ENCODE measurements around the gene ABCA2.

ABCA2 gene

DNA sequence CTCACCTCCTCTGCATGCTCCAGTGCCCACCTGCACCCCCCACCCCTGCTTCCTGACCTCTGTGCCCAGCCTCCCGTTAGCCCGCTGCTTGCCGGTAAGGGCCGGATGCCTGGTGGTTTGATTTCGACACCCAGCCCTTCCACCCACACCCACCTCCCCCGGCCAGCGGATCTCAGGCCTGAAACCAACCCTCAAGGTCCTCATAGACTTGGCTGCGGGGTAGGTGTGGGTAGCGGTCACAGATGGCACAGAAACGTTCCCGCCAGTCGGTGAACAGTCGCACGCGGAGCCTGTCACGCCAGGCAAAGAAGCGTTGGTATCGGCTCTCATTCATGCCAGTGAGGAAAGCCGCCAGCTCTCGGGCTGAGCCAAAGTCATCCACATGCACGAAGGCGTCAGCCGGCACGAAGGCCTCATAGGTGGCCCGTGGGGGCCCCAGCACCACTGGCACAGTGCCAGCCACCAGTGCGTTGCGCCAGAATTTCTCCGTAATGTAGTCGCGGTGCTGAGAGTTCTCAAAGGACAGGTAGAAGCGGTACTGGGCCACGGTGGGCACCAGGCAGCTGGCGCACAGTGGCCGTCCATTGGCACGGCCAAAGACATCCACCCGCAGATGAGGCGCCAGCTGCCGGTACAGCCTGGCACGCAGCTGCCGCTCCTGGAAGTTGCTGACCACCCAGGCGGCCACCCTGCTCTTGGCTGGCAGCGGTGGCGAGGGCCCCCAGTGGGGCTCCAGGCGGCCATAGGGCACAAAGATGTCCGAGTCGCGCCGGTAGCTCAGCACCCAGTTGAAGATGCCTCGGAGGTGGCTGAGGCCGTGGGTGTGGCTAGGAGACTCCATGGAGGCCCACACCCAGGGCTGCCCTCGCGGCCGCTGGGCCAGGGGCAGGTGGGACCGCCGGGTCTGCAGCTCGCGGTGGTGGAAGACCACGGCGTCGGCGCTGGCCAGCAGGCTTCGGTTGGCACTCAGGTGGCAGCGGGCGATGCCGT, 2.8 kb upstream of the ABCA2 start:
- DNase-seq (ENCODE audit: low read depth in 2 of 2, low spot score in 1 of 2), result no peak

GRCh38 chr9:137030006-137030405, 2.0 kb upstream of the ABCA2 start:
- no peak for DNase-seq (ENCODE audit: low read depth in 2 of 2, low spot score in 1 of 2)

- peak; percentile 40 to 52 for DNase-seq (ENCODE audit: low read depth in 2 of 2, low spot score in 1 of 2)
These were observed 1.3 kb upstream of the ABCA2 start for GRCh38 chr9:137029058-137029936.

- no peak for DNase-seq (ENCODE audit: low read depth in 2 of 2, low spot score in 1 of 2)
These were observed 423 bp upstream of the ABCA2 start for GRCh38 chr9:137028263-137029057.

DNA sequence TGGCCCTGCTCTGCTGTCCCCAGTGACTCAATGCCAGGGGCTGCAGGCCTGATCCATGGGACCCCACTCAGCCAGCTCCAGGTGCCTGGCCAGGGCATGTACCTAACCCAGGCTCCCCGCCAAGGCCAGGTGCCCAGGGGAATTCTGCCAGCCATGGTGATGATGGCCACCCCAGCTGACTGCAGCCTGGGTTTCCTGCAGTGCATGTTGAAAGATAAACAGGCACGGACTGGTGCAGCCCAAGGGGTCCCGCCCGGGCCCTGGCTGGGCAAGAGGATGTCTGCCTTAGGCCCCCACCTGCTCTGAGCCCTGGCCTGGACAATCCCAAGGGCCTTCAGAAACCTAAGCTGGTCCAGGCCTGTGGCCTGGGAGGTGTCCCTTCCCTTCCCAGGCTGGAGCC, 1.2 kb downstream of the ABCA2 start:
- no peak for DNase-seq (ENCODE audit: low read depth in 2 of 2, low spot score in 1 of 2)

- no peak for DNase-seq (ENCODE audit: low read depth in 2 of 2, low spot score in 1 of 2)
These were observed 1.7 kb downstream of the ABCA2 start for GRCh38 chr9:137026384-137026783.

DNA sequence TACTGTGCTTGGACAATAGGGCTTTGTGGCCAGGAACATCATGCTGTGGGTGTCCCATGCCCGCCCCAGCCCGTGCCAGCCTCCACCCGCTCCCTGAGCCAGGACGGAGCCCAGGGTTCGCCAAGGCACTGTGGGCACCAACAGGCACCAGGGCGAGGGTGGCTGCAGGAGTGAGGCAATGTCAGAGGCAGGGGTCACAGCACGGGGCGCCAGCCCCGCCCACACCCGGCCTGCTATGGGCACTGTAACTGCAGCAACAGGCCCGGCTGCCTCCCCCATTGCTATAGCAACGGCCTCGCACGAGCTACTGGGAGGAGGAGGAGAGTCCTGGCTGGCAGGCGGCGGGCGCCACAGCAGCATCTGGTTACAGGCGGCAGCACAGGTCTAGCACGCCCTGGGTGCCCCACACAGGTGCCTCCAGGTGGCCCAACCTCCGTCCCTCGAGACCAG, 2.5 kb downstream of the ABCA2 start:
- no peak for DNase-seq (ENCODE audit: low read depth in 2 of 2, low spot score in 1 of 2)

DNA sequence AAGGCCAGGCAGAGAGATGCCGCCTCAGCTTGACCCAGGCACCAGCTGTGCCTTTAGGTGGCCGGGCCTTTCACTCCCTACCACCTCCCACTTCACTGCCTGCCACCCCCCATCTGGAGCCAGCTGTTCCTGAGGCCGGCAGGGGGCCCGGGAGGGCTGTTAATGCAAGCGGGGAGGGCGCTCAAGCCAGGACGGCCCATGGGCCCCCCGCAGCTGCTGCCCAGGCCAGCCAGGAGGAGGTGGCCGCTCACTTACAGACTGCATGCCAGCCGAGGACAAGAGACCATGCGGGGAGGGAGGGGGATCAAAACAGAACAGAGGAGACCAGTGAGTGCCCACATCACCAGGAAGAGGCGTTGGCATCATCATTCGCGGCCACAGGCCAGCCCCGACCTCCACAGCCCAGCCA, 4.5 kb downstream of the ABCA2 start:
- no peak for DNase-seq (ENCODE audit: low read depth in 2 of 2, low spot score in 1 of 2)

DNA sequence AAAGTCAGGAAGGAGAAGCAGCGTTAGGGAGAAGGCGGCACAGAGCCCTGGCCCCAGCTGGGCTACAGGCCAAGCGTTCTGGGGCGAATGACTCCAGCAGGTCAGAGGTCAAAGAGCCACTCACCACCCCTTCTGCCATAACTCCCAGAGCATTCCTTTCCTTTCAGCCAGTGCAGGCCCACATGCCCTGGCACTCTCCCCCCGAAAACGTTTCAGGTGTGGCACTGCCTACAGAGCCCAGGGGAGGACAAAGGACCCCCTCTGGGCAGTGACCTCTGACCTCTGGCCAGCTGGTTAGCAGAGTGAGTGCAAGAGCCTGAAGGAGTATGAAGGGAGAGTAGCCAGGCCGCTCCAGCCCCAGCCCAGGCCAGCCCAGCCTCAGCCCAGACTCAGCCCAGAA, 4.9 kb downstream of the ABCA2 start:
- no peak for DNase-seq (ENCODE audit: low read depth in 2 of 2, low spot score in 1 of 2)

- no peak for DNase-seq (ENCODE audit: low read depth in 2 of 2, low spot score in 1 of 2)
These were observed 5.4 kb downstream of the ABCA2 start for GRCh38 chr9:137022662-137023008.

- DNase-seq (ENCODE audit: low read depth in 2 of 2, low spot score in 1 of 2), result peak in 1 of 2 donors; percentile 43
These were observed 5.9 kb downstream of the ABCA2 start for GRCh38 chr9:137021979-137022661.

- DNase-seq (ENCODE audit: low read depth in 2 of 2, low spot score in 1 of 2), result no peak
These were observed 6.5 kb downstream of the ABCA2 start for GRCh38 chr9:137021568-137021978.

DNA sequence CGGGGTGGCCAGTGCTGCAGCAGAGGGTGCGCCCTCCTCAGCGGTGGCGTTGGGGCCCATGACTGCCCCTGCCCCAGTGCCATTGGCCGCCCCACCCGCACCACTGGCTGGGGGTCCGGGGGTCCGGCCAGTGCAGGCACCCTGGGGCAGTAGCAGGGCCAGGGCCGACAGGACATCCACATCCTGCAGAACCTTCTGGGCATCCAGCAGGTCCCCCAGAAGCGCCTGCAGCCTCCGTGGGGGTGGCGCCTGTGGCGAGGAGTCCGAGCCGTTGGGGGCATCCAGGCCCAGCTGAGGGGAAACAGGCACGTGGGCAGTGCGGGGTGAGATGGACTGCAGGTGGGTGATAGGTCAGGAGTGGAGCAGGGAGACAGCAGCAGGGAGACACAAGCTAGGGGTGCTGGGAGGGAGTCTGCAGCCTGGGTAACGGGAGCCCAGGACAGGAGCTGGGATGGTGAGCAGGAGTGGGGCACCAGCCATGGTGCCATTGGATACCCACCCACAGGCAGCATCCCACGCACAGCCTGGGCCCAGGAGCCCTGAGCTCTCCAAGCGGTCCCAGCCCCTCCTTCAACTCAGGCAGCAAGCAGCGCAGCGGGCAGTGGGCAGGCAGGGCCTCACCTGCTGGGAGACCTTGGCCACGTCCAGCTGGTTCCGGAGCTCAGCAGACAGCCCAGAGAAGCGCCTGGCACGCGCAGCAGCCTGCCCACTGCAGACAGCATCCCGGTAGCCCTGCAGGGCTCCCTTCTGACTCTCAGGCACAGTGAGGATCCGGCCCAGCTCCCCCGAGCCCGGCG, 7.1 kb downstream of the ABCA2 start:
- DNase-seq (ENCODE audit: low read depth in 2 of 2, low spot score in 1 of 2), result no peak

DNA sequence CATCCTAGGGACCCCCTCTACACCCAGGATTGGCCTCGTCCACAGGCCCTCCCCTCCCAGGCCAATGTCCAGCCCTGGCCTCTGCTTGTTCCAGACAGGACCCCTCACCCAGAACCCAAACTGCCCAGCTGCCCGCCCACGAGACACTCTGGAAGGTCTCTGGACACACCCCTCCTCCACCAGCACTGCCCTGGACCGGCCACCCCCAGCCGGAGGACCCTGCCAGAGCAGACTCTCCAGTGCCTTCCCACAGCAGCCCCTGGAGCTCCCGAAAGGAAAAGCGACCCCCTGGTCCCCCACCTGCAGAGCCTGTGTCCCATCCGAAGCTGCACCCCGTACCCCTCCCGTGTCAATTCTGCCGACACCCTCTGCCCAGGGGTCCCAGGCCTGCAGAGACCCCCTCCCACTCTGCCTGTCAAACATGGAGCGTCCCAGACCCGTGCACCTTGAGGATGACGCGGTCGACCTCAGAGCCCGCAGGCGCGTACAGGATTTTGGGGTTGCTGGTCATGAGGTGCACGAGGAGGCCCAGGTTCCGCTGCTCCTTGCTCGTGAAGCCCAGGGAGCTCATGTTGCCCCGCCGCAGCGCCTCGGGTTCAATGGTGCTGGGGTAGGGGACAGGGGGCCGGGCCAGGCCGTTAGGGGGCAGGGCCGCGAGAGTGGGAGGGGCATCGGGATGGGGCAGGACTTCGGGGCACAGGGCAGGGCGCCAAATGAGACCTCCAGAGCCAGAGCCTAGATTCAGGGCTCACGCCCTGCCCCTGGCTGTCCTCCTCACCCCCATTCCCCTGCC, 8.0 kb downstream of the ABCA2 start:
- DNase-seq (ENCODE audit: low read depth in 2 of 2, low spot score in 1 of 2), result no peak

DNA sequence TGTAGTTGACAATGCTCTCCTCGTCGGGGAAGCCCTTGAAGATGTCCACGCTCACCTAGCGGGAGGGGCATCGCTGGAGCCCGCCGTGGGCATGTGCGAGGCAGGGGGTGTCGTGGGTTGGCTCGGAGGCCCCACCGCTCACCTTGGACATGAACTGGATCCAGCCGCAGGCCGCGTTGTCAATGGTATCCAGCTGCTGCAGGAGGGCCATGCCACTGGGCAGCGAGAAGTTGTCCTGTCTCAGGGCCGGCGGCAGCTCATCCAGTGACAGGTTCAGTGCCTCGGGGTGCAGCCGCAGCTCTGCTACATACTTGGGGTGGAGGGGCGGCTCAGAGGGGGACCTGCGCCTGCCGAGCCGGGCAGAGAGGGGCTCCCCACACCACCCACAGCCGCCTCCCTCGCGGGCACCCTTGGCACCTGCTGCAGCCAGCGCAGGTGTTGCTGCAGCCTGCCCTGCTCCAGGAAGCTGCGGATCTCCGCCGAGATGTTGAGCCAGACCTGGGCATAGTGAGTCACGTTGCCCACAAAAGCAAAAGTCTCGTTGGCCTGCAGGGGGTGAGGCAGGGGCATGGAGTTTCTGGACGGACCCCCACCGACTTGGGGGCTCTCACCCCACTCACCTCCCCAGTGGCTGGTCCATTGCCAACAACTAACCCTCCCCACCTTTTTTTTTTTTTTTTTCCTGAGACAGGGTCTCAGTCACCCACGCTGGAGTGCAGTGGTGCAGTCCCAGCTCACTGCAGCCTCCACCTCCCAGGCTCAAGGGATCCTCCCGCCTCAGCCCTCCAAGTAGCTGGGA, 9.1 kb downstream of the ABCA2 start:
- DNase-seq (ENCODE audit: low read depth in 2 of 2, low spot score in 1 of 2), result no peak

- DNase-seq (ENCODE audit: low read depth in 2 of 2, low spot score in 1 of 2), result no peak
These were observed 10.1 kb downstream of the ABCA2 start for GRCh38 chr9:137017791-137018497.

DNA sequence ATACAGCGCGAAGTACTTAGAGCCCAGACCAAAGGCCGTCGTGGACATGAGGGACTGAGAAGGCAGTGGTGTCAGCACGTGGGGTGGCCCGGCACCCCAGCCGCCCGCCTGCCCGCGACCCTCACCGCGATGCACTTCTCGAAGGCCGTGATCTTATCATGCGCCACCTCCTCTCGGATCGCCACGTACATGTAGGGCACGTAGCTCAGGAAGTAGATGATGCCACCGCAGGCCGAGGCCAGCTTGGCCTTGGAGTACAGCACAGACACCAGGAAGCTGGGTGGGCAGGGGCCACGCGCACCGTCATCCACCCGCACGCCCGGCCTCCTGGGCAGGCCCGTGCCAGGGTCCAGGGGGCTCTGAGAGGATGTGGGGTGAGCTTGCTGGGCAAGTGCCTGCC, 11.0 kb downstream of the ABCA2 start:
- no peak for DNase-seq (ENCODE audit: low read depth in 2 of 2, low spot score in 1 of 2)
